GM18858 (cell line): ENCODE data around the gene KIAA1958.
"Not testable (repeated sequence)": the region's sequence is repeated elsewhere in the genome, so short reads cannot be mapped to it uniquely, and the experiment has no call there.

ENCODE experiments used
- ATAC-seq: cut with Tn5 transposase; IDR thresholded peaks from one replicate; pipeline ENCODE4 v1.9.1; 2021; ENCODE audit not compliant: unreplicated experiment

Gene KIAA1958

DNA sequence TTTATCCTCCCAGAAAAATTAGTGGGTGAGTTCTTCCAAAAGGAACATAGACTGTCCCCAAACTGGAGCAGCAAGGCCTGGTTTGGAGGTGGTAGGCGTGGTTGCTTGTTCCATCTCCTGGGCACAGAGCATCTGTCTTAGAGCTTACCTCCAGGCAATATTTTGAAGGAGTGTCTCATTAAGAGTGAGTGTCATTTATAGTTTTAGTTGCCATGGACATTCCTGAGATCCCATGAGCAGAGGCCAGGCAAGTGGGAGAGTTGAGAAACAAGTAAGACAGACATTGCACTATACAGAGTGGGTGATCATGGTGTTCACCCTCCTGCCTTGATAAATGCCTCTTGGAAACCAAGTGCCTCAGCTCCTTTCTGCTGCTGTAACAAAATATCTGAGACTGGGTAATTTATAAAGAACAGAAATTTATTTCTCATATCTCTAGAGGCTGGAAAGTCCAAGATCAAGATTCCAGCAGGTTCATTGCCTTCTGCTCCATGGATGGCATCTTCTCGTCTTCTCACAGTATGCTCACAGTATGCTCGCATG, 68.5 kb downstream of the KIAA1958 start:
- no peak for ATAC-seq

DNA sequence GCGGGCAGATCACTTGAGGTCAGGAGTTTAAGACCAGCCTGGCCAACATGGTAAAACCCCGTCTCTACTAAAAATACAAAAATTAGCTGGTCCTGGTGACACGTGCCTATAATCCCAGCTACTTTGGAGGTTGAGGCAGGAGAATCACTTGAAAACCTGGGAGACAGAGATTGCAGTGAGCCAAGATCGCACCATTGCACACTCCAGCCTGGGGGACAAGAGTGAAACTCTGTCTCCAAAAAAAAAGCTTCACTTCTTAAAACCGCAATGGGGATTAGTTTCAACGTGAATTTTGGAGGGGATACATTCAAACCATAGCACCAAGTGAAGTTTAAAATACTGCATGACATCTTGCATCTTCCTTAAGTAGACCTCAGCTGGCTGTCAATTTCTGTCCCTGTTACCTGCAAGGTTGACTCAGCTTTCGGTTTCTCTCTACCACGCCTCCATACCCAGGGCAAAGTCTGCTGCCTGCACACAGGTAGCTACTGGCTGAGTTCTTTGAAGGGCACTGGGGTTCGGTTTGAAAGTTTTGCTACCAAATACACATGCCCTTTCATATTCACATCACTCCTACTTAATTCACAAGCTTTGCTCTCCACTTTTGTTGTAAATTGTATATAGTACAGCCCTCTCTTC, 69.3 kb downstream of the KIAA1958 start:
- ATAC-seq, result no peak

DNA sequence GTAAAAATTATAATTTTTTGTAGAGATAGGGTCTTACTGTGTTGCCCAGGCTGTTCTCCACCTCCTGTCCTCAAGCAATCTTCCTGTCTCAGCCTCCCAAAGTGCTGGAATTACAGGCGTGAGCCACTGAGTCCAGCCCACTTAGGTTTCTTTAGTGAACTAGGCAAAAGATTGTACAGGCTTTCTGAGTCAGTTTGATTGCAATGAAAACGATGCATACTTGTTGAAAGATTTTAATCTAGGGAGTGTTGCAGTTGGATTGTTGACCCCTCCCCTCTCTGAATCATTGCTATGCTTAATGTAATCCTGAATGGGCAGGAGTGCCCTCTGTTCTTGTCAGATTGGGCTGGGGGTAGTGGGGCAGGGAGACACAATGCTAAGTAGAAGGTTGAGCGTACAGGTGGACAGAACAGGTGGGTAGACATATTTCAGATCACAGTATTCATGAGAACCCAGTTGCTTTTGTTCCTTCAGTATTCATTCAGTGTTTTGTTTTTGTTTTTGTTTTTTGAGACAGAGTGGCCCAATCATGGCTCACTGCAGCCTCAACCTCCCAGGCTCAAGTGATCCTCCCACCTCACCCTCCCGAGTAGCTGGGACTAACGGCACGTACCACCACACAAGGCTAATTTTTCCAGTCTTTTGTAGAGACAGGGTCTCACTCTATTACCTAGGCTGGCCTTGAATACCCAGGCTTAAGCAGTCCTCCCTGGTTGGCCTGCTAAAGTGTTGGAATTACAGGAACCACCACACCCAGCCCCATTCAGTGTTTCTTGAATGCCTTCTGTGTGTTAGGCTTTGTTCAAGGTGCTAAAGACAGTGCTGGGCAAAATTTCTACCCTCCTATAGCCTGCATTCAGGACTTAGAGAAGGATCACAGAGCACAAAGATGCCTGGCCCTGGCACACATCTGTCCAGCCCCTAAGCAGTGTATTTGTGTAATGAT, 70.1 kb downstream of the KIAA1958 start:
- no peak for ATAC-seq

DNA sequence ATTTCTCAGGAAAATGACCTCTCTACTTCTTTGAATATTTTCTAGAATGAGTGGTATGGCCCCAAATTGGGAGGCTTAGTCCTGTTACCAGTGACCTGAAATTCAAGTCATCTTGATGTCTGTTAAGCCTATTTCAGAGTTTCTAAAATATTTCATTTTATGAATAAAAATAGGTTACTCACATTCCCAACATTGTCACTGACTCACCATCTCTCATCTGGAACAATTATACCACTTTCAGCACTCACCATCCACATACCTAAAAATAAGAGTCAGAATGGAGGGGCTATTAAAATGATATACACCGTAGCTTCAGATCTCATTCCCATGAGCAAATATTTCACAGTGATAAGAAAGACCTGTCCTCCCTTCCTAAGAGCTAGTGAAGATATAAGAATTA, 71.8 kb downstream of the KIAA1958 start:
- no peak for ATAC-seq

DNA sequence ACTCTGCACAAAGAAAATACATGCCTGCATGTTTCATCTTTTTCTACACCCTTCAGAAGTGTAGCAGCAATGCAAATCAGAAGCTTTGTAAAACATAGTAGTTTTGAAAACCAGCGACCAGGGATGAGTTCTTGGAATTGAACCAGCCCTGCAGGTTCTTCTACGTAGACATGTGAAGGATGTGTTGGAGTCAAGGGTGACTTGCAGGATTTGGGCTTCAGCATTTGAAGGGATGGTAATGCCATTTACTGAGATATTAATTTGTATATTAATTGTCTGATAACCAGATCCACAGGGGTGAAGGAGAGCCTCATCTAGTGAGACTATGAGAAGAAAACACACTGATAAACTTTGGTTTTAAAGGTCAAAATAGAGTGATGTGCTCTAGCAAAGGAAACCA, 72.4 kb downstream of the KIAA1958 start:
- no peak for ATAC-seq

DNA sequence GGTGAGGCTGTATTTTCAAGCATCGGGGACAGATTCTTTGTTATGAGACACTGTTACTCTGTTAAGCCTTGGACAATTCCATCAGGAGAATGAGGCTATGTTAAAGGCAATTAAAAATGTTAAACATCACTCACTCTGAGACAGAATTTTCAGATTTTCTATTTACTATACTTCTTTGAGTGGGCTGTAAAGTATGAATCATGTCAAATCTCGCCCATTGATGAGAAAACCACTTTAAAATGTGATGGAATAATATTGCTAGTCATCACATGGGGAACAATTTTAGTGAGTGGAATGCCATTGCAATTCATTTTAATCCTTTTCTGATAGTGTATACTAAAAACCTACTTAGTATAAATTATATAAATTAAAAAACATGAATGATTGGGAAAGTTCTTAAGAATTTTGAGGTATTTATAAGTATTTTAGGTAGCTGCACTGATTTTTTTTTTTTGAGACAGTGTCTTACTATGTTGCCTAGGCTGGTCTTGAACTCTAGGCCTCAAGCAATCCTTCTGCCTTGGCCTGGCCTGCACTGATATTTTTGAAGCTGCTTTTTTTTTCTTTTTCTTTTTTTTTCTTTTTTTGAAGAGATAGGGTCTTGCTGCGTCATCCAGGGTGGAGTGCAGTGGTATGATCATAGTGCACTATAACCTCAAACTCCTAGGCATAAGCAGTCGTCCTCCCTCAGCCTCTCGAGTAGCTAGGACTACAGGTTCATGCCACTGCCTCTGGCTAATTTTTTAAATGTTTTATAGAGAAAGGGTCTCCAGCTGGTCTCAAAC, 73.2 kb downstream of the KIAA1958 start:
- no peak for ATAC-seq

DNA sequence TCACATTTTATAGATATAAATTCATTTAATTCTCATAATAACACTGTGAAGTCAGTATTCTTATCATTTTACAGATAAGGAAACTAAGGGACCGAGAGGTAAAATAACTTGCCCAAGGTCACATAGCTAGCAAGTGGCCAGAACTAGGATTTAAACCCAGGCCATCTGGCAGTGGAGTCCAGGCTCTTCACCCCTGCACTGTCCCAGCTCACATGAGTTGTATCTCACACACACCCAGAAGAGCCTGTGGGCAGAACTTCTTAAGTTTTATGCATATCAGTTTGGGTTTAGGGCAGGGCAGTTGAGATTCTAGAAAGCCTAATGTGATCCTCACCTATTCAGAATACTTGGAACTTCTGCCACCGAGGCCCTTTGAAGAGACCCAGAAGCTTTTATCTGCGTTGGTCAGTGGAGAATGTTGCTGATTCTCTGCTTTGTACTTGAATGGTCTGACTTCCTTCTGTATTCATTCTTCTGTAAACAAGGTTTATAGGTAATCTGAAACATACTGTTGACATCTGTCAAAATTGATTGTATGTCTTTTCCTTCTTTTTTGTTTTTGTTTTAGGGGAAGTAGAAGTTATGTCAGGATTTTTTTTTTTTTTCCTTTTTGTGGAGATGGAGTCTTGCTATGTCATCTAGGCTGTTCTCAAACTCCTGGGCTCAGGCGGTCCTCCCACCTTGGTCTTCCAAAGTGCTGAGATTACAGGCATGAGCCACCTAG, 75.8 kb downstream of the KIAA1958 start:
- ATAC-seq, result no peak

DNA sequence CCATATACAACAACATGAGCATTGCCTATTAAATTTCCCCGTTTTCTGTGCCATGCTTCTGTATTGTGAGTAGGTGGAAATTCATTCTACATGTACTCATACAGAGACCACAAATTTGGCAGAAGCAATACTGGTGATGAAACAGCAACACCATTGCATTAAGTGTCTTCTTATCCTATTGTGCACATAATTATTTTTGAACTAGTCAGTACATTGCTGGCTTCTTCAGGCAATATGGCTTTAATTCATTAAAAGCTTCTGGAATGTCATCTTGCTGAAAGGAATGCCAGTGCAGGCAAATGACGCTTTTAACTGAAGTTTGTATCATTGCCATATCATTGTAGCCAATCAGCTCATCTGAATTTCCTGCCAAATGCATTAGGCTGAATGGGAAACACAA, 82.6 kb downstream of the KIAA1958 start:
- no peak for ATAC-seq

DNA sequence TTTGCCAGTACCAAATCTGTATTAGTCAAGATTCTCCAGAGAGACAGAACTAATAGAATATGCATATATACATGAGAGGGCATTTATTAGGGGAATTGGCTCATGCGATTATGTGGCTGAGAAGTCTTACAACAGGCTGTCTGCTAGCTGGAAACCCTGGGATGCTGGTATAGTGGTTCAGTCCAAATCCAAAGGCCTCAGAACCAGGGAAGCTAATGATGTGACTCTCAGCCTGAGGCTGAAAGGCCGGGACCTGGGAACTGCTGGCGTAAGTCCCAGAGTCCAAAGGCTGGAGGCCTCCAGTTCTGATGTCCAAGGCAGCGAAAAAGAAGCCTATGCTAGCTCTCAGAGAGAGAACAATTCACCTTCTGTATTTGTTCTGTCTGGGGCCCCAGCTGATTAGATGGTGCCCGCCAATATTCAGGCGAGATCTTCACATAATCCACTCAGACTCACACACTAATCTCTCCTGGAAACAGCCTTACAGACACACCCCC, 84.1 kb downstream of the KIAA1958 start:
- no peak for ATAC-seq

DNA sequence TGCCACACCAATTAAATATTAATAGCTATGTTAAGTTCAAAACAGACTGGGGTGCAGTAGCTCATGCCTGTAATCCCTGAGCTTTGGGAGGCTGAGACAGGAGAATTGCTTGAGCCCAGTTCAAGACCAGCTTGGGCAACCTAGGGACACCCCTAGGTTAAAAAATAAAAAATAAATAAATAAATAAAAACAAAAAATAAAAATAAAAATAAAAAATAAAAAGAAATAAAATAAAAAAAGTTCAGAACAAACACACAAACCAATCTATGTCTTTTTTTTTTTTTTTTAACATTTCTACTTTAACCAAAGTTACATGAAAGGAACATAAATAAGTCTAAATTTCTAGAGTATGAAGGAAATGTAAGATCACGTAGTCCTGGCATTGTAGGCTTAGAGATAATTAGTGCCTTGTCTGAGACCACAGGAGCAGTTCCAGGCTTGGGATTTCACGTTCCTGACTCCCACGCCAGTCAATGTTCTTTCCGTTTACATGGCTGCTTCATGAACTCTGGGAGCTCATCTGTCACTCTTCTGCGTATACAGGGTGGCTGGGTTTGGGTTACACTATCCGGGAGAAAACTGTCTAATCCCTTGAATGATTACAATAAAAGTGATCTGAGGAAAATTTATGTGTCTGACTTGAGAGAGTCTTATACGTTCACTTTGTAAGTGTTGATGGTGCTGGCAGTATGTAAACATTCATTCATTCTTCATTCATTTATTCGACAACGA, 85.2 kb downstream of the KIAA1958 start:
- ATAC-seq, result no peak

DNA sequence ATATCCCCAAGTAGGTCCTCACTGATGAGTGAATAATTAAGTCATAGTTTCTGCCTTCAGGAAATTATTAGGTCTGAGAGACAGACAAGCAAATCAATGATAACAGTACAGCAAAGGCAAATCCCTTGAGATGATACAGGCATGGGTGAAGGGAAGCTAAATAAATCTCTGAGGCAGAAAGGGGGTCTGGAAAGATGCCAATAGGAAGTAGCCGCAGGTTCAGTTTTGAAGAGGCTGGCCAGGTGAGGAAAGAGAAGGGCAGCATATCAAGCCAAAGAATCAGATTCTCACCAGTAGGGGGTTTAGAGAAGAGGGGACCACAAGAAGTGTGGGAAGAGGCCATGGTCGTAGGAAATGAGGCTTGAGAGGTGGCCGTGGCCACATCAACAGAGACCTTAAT, 85.8 kb downstream of the KIAA1958 start:
- ATAC-seq, result no peak

DNA sequence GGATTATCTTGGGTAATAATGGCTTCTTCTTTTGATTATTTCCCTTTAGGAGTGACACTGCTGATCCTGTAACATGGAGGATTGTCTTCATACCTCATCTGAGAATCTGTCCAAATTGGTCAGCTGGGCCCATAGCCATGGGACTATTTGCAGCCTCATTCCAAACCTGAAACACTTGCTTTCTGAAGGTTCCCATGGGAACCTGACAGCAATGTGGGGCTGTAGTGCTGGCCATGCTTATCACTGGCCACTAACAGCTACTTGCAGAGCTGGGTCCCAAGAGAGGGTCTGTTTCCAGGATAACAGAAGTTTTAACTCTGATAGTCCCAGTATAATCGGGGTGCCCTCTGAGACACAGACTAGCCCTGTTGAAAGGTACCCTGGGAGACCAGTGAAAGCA, 87.4 kb downstream of the KIAA1958 start:
- ATAC-seq, result no peak

DNA sequence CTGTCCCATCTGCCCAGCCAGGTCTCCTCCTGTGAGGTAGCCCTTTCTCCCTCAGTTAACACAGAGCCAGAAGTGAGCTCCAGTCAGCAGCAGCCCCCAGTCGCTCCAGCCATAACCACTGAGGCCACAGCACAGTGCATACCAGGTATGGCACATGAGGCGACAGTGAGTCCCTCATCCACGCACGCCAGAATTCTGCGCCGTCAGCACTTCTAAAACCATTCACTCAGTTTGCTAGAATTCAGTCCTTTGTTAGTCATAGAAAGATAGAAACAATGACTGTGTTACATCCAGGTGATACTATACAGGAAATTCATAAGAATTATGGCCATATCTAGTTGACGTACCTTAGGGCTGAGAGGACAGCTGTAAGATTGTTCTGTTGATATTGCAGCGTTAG, 88.5 kb downstream of the KIAA1958 start:
- ATAC-seq, result no peak

DNA sequence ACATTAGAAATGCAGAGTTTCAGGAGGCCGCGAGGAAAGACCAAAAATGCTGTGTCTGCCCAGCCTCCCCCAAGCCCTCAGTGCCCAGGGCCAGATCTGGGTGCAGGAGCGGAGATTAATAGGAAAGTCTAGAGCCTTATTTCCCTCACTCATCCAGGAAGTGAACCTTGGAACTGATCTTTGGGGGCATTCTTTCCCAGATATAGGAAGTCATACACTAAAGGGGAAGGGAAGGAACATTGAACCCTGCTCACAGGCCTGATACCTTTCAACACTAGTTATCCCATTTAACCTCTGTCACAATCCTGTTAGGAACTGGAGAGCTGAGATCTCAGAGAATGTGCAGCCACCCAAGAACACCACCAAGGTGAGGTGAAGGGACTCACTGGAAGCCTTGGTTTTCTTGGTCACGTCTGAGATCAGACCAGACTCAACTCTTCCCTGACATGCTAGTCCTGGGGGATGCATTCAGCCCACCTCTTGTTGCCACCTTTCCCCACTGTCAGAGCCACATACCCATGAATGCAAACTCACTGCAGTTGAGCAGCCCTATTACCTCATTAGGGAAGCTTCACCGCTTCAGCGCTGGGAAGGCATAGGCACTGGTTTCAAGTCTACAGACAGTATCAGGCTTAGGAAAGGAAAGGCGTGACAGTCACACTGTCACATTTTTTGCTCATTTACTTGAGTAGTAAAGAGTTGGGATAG, 95.0 kb downstream of the KIAA1958 start:
- no peak for ATAC-seq

DNA sequence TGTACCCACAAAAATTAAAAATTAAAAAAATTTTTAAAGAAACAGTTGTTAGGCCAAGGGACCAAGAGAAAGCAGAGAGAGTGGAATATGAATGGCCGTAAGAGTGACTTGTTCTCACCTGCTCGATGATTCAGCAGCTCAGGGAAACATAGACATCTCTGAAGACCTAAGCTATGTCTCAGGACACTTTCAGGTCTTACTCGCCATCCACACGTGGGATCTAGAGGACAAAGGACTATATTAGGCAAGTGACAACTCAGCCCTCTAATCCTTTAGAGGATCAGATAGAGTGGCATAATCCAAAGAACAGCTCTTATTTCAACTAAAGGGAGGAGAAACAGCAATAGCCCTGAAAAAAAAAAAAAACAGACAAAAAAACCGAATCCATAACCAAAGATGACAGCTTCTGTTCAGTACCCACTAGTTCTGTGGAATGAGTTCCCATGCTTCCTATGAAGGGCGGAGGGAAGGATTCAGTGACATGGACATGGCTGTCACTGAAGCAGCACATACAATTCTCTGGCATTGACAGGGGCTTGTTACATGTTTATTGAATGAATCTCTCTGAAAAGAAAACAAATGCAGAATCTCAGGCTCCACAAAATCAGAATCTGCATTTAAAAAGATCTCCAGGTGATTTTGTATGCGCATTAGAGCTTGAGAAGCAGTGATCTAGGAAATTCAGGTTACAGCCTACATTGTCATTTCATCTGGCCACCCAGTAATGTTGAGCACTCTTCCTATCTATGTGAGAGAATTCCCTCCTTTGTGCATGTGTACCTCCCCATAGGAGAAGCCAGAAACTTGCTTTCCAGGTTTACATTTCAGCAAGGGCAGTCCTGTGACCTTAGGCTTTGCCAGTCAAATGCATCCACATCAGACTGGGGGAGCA, 96.0 kb downstream of the KIAA1958 start:
- ATAC-seq, result no peak

DNA sequence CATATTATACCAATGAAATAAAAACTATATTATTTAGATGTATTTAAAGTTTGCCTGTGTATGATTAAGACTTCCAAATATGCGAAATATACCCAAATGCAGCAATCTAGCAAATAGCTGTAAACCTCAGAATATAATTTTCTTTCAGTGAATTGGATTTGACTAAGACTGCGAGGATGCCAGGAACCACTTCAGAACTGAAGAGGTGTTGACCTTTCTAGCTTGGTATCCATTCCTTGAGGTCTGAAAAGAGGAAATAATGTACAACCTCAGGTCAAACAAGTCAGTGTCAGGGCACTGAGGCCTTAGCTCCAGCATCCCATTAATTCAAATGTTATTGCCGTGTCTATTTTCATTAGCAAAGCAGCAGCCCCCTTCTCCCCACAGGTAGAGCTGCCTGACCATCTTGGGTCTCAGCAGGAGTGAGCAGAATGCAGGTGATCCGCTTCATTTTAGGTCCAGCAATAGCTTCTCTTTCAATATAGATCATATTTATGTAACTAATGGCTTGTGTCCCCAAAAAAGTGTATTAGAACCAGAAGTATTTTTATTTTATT, 100.0 kb downstream of the KIAA1958 start:
- ATAC-seq, result no peak

DNA sequence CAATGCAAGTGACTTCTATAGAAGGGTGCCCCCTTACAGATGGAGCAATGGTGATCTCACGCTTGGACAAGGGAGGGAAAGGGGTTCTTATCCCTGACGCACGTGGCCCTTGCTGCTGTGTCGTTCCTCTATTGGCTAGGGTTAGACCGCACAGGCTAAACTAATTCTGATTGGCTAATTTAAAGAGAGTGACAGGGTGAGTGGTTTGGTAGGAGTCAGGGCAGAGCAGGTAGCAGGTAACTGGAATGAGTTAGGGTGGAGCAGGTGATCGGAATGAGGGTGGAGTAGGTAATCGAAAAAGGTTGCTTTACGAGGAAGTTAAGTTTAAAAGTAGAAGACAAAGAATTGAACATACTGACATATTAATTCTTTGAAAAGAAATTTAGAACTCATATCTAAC, 105.2 kb downstream of the KIAA1958 start:
- ATAC-seq, result not testable (repeated sequence)

DNA sequence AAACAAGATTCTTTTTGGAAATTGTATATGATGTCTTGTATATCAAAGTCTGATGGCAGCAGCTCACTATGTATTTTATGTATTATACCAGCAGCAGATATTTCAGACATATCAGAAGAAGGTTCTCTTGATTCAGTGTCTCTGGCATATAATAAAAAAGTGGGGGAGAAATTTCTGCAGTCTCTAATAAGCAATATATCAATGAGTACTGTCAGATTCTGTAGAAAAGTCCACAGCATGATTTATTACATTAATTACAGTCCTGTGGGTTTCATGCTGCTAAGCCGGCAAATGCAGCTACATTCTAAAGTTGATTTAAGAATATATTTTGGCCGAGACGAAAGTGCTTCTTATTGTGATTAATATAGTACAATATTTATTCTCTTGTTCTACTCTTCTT, 113.1 kb downstream of the KIAA1958 start:
- ATAC-seq, result no peak
